Fibroblast of the aortic adventitia (primary cell): ENCODE data around the gene NCS1. TPM values are rescaled to one million over a fixed set of nuclear protein-coding genes. Genes with fewer than 3 reads are reported as not detected.

Source experiments
- DNase-seq: peaks from one replicate; pipeline ENCODE4 v3.0.0-alpha.2; 2010; ENCODE audit warnings: low read depth
- H3K4me3 ChIP-seq: 2 replicates; pipeline ENCODE4 v1.5.1; 2011; ENCODE audit warnings: low read depth, mild to moderate bottlenecking, control low read depth, low read length, moderate library complexity
- total RNA-seq: library from RNA; depleted of rRNA; stranded (reverse); fragments of >200 nt; gene quantifications from 2 replicates; pipeline ENCODE4 v1.2.3, GENCODE V29; 2012; ENCODE audit warnings: low replicate concordance
- TF ChIP-seq, protein P1 (sequence below): IDR thresholded peaks from 2 replicates; pipeline ENCODE4 v1.5.1; 2011; ENCODE audit warnings: mild to moderate bottlenecking, low read length, control low read depth, inconsistent platforms; ENCODE audit not compliant: insufficient read depth

The NCS1 gene
- total RNA-seq, 1 donor: 39.2 TPM

DNA sequence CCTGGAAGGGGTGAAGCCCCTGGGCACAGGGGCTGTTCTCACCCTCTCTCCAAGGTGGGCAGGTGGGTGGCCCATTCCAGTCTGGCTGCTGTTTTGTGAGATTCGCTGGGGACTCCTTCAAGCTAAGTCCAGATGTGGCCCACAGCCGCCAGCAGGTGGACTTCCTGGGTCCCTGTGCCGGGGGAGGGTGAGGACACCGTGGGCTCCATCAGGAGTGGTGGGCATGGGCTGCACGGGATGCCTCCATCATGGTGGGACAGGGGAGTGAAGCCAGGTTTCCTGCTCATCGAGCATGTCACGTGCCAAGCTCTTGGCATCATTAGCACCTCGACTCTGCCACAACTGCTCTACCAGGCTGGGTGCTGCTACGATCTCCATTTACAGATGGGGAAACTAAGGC lies 1.8 kb downstream of the NCS1 start:
- TF ChIP-seq, protein P1, sequence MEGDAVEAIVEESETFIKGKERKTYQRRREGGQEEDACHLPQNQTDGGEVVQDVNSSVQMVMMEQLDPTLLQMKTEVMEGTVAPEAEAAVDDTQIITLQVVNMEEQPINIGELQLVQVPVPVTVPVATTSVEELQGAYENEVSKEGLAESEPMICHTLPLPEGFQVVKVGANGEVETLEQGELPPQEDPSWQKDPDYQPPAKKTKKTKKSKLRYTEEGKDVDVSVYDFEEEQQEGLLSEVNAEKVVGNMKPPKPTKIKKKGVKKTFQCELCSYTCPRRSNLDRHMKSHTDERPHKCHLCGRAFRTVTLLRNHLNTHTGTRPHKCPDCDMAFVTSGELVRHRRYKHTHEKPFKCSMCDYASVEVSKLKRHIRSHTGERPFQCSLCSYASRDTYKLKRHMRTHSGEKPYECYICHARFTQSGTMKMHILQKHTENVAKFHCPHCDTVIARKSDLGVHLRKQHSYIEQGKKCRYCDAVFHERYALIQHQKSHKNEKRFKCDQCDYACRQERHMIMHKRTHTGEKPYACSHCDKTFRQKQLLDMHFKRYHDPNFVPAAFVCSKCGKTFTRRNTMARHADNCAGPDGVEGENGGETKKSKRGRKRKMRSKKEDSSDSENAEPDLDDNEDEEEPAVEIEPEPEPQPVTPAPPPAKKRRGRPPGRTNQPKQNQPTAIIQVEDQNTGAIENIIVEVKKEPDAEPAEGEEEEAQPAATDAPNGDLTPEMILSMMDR: no peak
- H3K4me3 ChIP-seq: peak overlapping the region; percentile 82

DNA sequence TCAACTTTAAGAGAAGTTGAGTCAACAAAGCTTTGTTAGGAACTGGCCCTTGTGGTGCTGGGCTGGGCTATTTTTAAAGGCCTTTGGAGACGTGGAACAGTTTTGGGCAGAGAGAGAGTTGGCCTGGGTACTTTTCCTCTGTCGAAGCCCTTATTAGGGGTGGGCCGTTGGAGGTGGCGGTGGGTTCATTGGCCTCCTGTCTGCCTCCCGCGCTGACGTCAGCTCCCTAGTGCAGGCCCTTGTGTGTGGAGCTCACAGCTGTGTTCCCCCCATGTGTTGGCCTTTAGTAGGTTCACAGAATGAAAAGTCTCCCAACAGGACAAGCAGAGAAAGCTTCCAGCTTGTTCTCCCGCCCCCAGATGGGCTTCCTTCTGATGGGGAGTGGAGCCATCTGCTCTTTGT lies 2.7 kb downstream of the NCS1 start:
- H3K4me3 ChIP-seq: no peak overlapping the region
- DNase-seq: no peak
- TF ChIP-seq, protein P1: no peak

More for the DNA sequence above, 1.8 kb downstream of the NCS1 start:
- DNase-seq: no peak

DNA sequence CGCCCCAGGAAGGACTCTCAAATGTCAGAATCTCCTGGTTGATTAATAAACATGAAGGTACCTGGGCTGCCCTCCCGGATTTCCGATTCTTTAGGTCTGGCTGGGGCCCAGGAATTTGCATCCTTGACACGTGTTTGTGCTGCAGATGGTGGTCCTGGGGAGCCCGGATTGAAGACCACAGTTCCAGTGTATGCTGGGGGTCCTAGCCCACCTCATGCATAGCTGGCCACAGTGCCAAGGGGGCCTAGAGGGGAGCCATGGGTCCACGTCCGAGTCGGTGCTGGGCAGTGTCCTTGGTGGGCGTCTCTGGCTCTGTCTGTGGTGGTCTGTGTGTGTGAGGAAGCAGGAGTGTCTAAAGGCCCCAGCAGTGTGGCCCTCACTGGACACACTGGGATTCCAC lies 3.2 kb downstream of the NCS1 start:
- TF ChIP-seq, protein P1: no peak
- DNase-seq: no peak
- no peak overlapping the region for H3K4me3 ChIP-seq

DNA sequence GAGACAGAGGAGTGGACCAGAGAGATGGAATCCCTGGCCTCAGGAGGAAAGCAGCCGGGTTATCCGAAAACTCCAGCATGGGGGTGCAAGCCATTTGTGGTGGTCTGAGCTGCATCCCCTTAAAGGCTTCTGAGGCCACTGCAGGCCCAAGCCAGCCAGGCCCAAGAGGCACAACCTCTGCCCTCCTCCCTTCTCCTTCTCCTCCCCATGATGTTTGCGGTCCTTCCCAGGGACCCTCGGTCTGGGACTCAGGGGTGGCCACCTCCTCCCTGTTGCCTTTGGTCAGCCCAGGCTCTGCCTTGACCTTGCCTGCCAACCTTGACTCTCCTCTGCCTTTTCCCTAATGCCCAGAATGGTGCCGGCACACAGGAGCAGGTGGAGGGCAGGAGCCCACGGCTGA lies 4.6 kb downstream of the NCS1 start:
- DNase-seq: no peak
- TF ChIP-seq, protein P1: no peak
- H3K4me3 ChIP-seq: no peak overlapping the region

DNA sequence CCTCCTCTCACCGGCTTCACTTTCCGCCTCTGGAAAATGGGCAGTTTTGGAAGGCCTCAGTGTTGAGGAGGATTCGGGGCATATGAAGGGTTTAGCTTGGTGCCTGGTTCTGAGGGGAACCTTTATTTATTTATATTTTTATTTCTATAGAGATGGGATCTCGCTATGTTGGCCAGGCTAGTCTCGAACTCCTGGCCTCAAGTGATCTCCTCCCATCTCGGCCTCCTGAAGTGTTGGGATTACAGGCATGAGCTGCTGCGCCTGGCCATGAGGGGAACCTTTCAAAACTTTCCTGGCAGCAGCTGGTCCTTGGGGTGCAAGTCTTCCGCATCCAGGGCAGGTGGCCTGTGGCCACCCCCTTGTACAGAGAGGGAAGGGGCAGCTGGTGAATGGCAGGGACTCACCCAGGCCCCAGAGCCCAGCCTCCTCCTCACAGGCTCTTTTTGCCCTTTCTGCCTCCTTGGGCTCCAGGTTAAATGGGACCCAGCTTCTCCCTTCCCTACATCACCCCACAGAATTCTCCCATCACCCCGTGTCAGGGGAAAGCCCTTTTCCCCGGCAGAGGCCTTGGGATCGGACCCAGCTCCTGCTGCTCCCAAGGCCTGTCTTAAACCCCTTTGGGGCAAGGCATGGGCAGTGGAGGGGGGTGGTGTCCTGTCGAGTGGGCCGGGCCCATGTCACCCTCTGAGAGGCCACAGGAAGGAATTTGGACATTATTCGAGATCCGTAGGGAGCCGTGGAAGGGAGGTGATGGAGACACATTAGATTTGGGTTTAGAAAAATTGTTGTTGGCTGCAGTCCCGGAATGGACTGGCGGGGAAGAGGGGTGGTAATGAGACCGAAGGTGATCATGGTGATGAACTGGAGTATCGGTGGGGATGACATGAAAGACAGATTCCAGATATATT lies 5.9 kb downstream of the NCS1 start:
- TF ChIP-seq, protein P1: no peak
- no peak for DNase-seq
- H3K4me3 ChIP-seq: no peak overlapping the region

DNA sequence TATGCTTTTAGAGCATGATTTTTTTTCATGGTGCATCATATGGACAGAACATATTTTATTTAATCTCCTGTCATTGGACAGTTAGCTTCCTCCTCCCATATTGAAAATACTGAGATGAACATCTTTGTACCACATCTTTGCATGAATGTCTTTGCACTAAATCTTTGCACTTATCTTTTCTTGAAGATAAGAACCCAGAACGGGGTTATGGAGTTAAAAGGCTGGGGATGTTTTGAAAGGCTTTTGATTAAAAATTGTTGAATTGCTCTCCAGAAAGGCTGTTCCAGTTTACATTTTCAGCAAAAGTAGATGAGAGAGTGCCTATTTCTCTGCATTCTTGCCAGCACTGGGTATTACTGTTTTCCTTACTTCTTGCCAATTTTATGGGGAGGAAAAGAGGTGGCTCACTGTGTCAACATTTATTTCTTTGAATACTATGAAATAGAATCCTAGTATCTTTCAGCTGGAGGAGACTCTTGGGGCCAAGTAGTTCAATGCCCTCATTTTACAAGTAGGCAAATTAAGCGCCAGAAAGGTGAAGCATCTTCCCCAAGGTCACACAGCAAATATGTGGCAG lies 7.2 kb downstream of the NCS1 start:
- no peak overlapping the region for H3K4me3 ChIP-seq
- TF ChIP-seq, protein P1: no peak
- no peak for DNase-seq
